T-helper 17 cell (primary cell): Measurements from ENCODE around the gene MTOR. TPM values are rescaled to one million over a fixed set of nuclear protein-coding genes. Genes with fewer than 3 reads are reported as not detected.

ENCODE experiments used
- ATAC-seq: fragments of 150-1000 bp; cut with Tn5 transposase; 2 replicates; pipeline ENCODE4 v1.10.0; 2021; ENCODE audit warnings: mild to moderate bottlenecking, moderate library complexity
- DNase-seq, 3 donors: peaks; one replicate each; pipeline versions ENCODE4 v3.0.0 to v3.0.0-alpha.2; 2020 to 2021
- H3K9me3 ChIP-seq: one replicate; pipeline ENCODE4 v1.7.0; 2013; ENCODE audit warnings: low read length, mild to moderate bottlenecking; ENCODE audit not compliant: control insufficient read depth, poor library complexity, severe bottlenecking
- H3K27ac Mint-ChIP-seq: one replicate; pipeline ENCODE4 v1.8.0; 2022; ENCODE audit warnings: mild to moderate bottlenecking, moderate library complexity, mixed read lengths
- H3K27me3 Mint-ChIP-seq: one replicate; pipeline ENCODE4 v1.8.0; 2022; ENCODE audit warnings: mixed read lengths
- H3K36me3 Mint-ChIP-seq: one replicate; pipeline ENCODE4 v1.8.0; 2022; ENCODE audit warnings: low read depth, mixed read lengths
- H3K4me1 Mint-ChIP-seq: one replicate; pipeline ENCODE4 v1.8.0; 2022; ENCODE audit warnings: mild to moderate bottlenecking, mixed read lengths
- H3K4me3 Mint-ChIP-seq: one replicate; pipeline ENCODE4 v1.8.0; 2022; ENCODE audit warnings: mild to moderate bottlenecking, moderate library complexity, mixed read lengths
- total RNA-seq, 4 donors: library from RNA in 2 of 4; stranded (reverse) in 2 of 4; gene quantifications; one replicate each; pipeline ENCODE4 v1.2.3 and lab custom pipeline; 2022 to 2026

MTOR gene
- total RNA-seq, 2 donors from 2014 or later = 47.3 to 50.0 TPM

- DNase-seq (no peak), ATAC-seq (no peak)
- H3K27ac Mint-ChIP-seq = peak overlapping the region; percentile 62
- peaks cover 10% of the 10 kb centered on the region for H3K36me3 Mint-ChIP-seq
- peaks cover 14% of the 10 kb centered on the region for H3K4me1 Mint-ChIP-seq
- H3K9me3 ChIP-seq = no peaks in the 10 kb centered on the region
- no peaks in the 10 kb centered on the region for H3K27me3 Mint-ChIP-seq
- H3K4me3 Mint-ChIP-seq = no peak overlapping the region
Measured at GRCh38 chr1:11156963-11157362, 105.4 kb downstream of the MTOR start.

GRCh38 chr1:11156441-11156840, 105.9 kb downstream of the MTOR start:
- H3K9me3 ChIP-seq = no peaks in the 10 kb centered on the region
- DNase-seq = no peak
- H3K4me3 Mint-ChIP-seq = no peak overlapping the region
- peak overlapping the region; percentile 62 for H3K27ac Mint-ChIP-seq
- ATAC-seq = no peak
- no peaks in the 10 kb centered on the region for H3K27me3 Mint-ChIP-seq
- H3K36me3 Mint-ChIP-seq = peaks cover 10% of the 10 kb centered on the region
- peaks cover 14% of the 10 kb centered on the region for H3K4me1 Mint-ChIP-seq

- Mint-ChIP-seq H3K4me3 (no peak overlapping the region), H3K27me3 (no peaks in the 10 kb centered on the region), H3K4me1 (peaks cover 10% of the 10 kb centered on the region), H3K27ac (peak overlapping the region; percentile 83), H3K36me3 (peaks cover 10% of the 10 kb centered on the region)
- DNase-seq = no peak
- ATAC-seq = no peak
- H3K9me3 ChIP-seq = no peaks in the 10 kb centered on the region
Measured at GRCh38 chr1:11153184-11153583, 109.2 kb downstream of the MTOR start.

GRCh38 chr1:11152755-11153154, 109.6 kb downstream of the MTOR start:
- no peaks in the 10 kb centered on the region for H3K27me3 Mint-ChIP-seq
- H3K36me3 Mint-ChIP-seq = peaks cover 11% of the 10 kb centered on the region
- no peak overlapping the region for H3K4me3 Mint-ChIP-seq
- DNase-seq (no peak), ATAC-seq (no peak)
- peaks cover 9% of the 10 kb centered on the region for H3K4me1 Mint-ChIP-seq
- peak overlapping the region; percentile 83 for H3K27ac Mint-ChIP-seq
- no peaks in the 10 kb centered on the region for H3K9me3 ChIP-seq

GRCh38 chr1:11151826-11152612, 110.3 kb downstream of the MTOR start:
- no peaks in the 10 kb centered on the region for H3K9me3 ChIP-seq
- Mint-ChIP-seq H3K27me3 (no peaks in the 10 kb centered on the region), H3K4me1 (peaks cover 8% of the 10 kb centered on the region), H3K4me3 (no peak overlapping the region), H3K27ac (no peak overlapping the region), H3K36me3 (peaks cover 13% of the 10 kb centered on the region)
- DNase-seq = no peak
- ATAC-seq = no peak

- Mint-ChIP-seq H3K27me3 (no peaks in the 10 kb centered on the region), H3K4me1 (no peaks in the 10 kb centered on the region), H3K36me3 (peaks cover 5% of the 10 kb centered on the region)
Measured at GRCh38 chr1:11151114-11151513, 111.2 kb downstream of the MTOR start.

GRCh38 chr1:11150326-11150725, 112.0 kb downstream of the MTOR start:
- H3K4me3 Mint-ChIP-seq = no peak overlapping the region
- H3K36me3 Mint-ChIP-seq = peaks cover 5% of the 10 kb centered on the region
- H3K4me1 Mint-ChIP-seq = no peaks in the 10 kb centered on the region
- H3K9me3 ChIP-seq = no peaks in the 10 kb centered on the region
- H3K27me3 Mint-ChIP-seq = no peaks in the 10 kb centered on the region
- DNase-seq = no peak
- no peak overlapping the region for H3K27ac Mint-ChIP-seq
- ATAC-seq = no peak

More at GRCh38 chr1:11151114-11151513, 111.2 kb downstream of the MTOR start:
- no peak overlapping the region for H3K27ac Mint-ChIP-seq
- DNase-seq (no peak), ATAC-seq (no peak)
- no peaks in the 10 kb centered on the region for H3K9me3 ChIP-seq
- H3K4me3 Mint-ChIP-seq = no peak overlapping the region

- H3K27ac Mint-ChIP-seq = no peak overlapping the region
- ATAC-seq (no peak), DNase-seq (no peak)
- peaks cover 7% of the 10 kb centered on the region for H3K36me3 Mint-ChIP-seq
- no peaks in the 10 kb centered on the region for H3K27me3 Mint-ChIP-seq
- no peak overlapping the region for H3K4me3 Mint-ChIP-seq
- no peaks in the 10 kb centered on the region for H3K4me1 Mint-ChIP-seq
- no peaks in the 10 kb centered on the region for H3K9me3 ChIP-seq
Measured at GRCh38 chr1:11147197-11147770, 115.1 kb downstream of the MTOR start.

- H3K4me3 Mint-ChIP-seq = no peak overlapping the region
- no peak for ATAC-seq
- H3K36me3 Mint-ChIP-seq = peaks cover 7% of the 10 kb centered on the region
- no peaks in the 10 kb centered on the region for H3K27me3 Mint-ChIP-seq
- no peak for DNase-seq
- no peak overlapping the region for H3K27ac Mint-ChIP-seq
- H3K9me3 ChIP-seq = no peaks in the 10 kb centered on the region
- H3K4me1 Mint-ChIP-seq = no peaks in the 10 kb centered on the region
Measured at GRCh38 chr1:11145741-11146140, 116.6 kb downstream of the MTOR start.

- H3K27ac Mint-ChIP-seq = no peak overlapping the region
- DNase-seq (no peak), ATAC-seq (no peak)
- H3K27me3 Mint-ChIP-seq = no peaks in the 10 kb centered on the region
- H3K4me1 Mint-ChIP-seq = no peaks in the 10 kb centered on the region
- H3K9me3 ChIP-seq = no peaks in the 10 kb centered on the region
- H3K36me3 Mint-ChIP-seq = peaks cover 7% of the 10 kb centered on the region
- H3K4me3 Mint-ChIP-seq = no peak overlapping the region
Measured at GRCh38 chr1:11144570-11145256, 117.6 kb downstream of the MTOR start.

- H3K36me3 Mint-ChIP-seq = peaks cover 9% of the 10 kb centered on the region
- ATAC-seq = no peak
Measured at GRCh38 chr1:11143907-11144306, 118.4 kb downstream of the MTOR start.

GRCh38 chr1:11143401-11143800, 119.0 kb downstream of the MTOR start:
- Mint-ChIP-seq H3K4me3 (no peak overlapping the region), H3K36me3 (peaks cover 11% of the 10 kb centered on the region), H3K4me1 (no peaks in the 10 kb centered on the region), H3K27me3 (no peaks in the 10 kb centered on the region), H3K27ac (no peak overlapping the region)
- H3K9me3 ChIP-seq = no peaks in the 10 kb centered on the region
- ATAC-seq (no peak), DNase-seq (no peak)

More at GRCh38 chr1:11143907-11144306, 118.4 kb downstream of the MTOR start:
- DNase-seq = no peak
- H3K9me3 ChIP-seq = no peaks in the 10 kb centered on the region
- Mint-ChIP-seq H3K27me3 (no peaks in the 10 kb centered on the region), H3K27ac (no peak overlapping the region), H3K4me3 (no peak overlapping the region), H3K4me1 (no peaks in the 10 kb centered on the region)

GRCh38 chr1:11142618-11143391, 119.5 kb downstream of the MTOR start:
- DNase-seq = no peak
- peaks cover 11% of the 10 kb centered on the region for H3K36me3 Mint-ChIP-seq
- no peaks in the 10 kb centered on the region for H3K4me1 Mint-ChIP-seq
- no peaks in the 10 kb centered on the region for H3K9me3 ChIP-seq
- H3K27ac Mint-ChIP-seq = no peak overlapping the region
- no peak for ATAC-seq
- no peak overlapping the region for H3K4me3 Mint-ChIP-seq
- H3K27me3 Mint-ChIP-seq = no peaks in the 10 kb centered on the region
